OCI-LY3 (cell line): ENCODE results near the gene GNE.

Source experiments
- H2AFZ ChIP-seq: fragments of 200-600, 300-600 bp; shearing (Covaris generic); 2 replicates; pipeline ENCODE4 v1.6.0; 2014; ENCODE audit warnings: antibody characterized with exemption, low read depth, low read length
- H3K27ac ChIP-seq: fragments of 200-600, 300-600 bp; sonication (generic); 2 replicates; pipeline ENCODE4 v1.5.1; 2014; ENCODE audit warnings: mild to moderate bottlenecking, low read length, moderate library complexity, mixed read lengths
- H3K27me3 ChIP-seq: fragments of 200-600, 300-600 bp; sonication (generic); 2 replicates; pipeline ENCODE4 v1.6.1; 2014; ENCODE audit warnings: low read depth, low read length, mixed read lengths
- H3K36me3 ChIP-seq: fragments of 200-600, 300-600 bp; sonication (generic); replicated peaks from 2 replicates; pipeline ENCODE3; 2014; ENCODE audit warnings: low read depth, low read length, mixed read lengths
- H3K4me1 ChIP-seq: fragments of 300-600, 200-600 bp; sonication (generic); 2 replicates; pipeline ENCODE4 v1.6.1; 2014; ENCODE audit warnings: low read length, mixed read lengths
- H3K4me2 ChIP-seq: fragments of 200-600, 300-600 bp; sonication (generic); 2 replicates; pipeline ENCODE4 v1.6.1; 2014; ENCODE audit warnings: low read length, mixed read lengths
- H3K4me3 ChIP-seq: fragments of 300-600, 200-600 bp; sonication (generic); 2 replicates; pipeline ENCODE4 v1.5.1; 2014; ENCODE audit warnings: antibody characterized with exemption, mild to moderate bottlenecking, low read length, moderate library complexity
- H3K79me2 ChIP-seq: fragments of 300-600, 200-600 bp; shearing (Covaris generic); 2 replicates; pipeline ENCODE4 v1.6.1; 2014; ENCODE audit warnings: mild to moderate bottlenecking, low read length, mixed read lengths
- H3K9ac ChIP-seq: fragments of 300-600, 200-600 bp; shearing (Covaris generic); 2 replicates; pipeline ENCODE4 v1.6.0; 2014; ENCODE audit warnings: mild to moderate bottlenecking, low read length, moderate library complexity
- H3K9me3 ChIP-seq: fragments of 200-600, 300-600 bp; shearing (Covaris generic); 2 replicates; pipeline ENCODE4 v1.6.1; 2014; ENCODE audit warnings: low read length, mixed read lengths; ENCODE audit not compliant: insufficient read depth
- H4K20me1 ChIP-seq: fragments of 200-600, 300-600 bp; sonication (generic); 2 replicates; pipeline ENCODE4 v1.6.1; 2016; ENCODE audit warnings: low read length, mixed read lengths; ENCODE audit not compliant: insufficient read depth
- CTCF ChIP-seq: fragments of 200-600, 300-600 bp; sonication (generic); IDR thresholded peaks from 2 replicates; pipeline ENCODE4 v1.5.1; 2014; ENCODE audit warnings: antibody characterized with exemption, low read length, low read depth
- EZH2phosphoT487 ChIP-seq: fragments of 200-600 bp; shearing (Covaris generic); IDR thresholded peaks from 2 replicates; pipeline ENCODE4 v1.6.1; 2018; ENCODE audit warnings: antibody characterized with exemption, mixed run types, low read depth

GNE gene

GRCh38 chr9:36169708-36170107 is 88.5 kb downstream of the GNE start:
- no peaks in the 10 kb centered on the region for H3K9me3 ChIP-seq
- H3K4me1 ChIP-seq = no peaks in the 10 kb centered on the region
- no peak overlapping the region for H3K4me2 ChIP-seq
- H4K20me1 ChIP-seq = no peaks in the 10 kb centered on the region
- H3K27ac ChIP-seq = no peak overlapping the region
- no peak overlapping the region for H3K4me3 ChIP-seq
- TF ChIP-seq CTCF (no peak), EZH2phosphoT487 (no peak)
- peaks cover 7% of the 10 kb centered on the region for H3K27me3 ChIP-seq
- no peak overlapping the region for H3K9ac ChIP-seq
- no peaks in the 10 kb centered on the region for H3K36me3 ChIP-seq
- no peak overlapping the region for H2AFZ ChIP-seq
- no peaks in the 10 kb centered on the region for H3K79me2 ChIP-seq

DNA sequence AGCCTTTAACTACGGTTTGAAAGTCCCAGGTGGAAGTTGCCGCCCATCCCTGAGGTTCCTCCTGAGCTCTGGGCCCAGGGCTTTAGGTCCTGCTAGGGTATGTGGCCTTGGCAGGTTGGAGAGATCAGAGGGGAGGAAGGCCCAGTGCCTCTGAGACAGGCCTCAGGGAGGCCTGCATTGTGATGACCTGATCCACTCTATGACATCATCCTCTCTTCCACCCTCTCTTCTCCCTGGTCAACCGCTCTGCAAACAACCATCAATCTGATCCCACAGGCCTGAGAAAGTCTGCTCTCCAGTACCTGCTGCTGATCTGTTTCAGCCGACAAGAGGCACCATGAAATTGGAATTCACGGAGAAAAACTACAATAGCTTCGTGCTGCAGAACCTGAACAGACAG is 89.1 kb downstream of the GNE start, which contains the start of gene CCIN:
Gene CCIN, plus strand, starts transcription at position 223 of the 400 bp plus-strand sequence. Its CDS starts 115 bp downstream, at position 338.
- Histone ChIP-seq H3K27me3 (peaks cover 11% of the 10 kb centered on the region), H3K9ac (no peak within 1 kb of the TSS), H3K9me3 (no peaks in the 10 kb centered on the region), H3K79me2 (no peaks in the 10 kb centered on the region), H3K4me3 (no peak within 1 kb of the TSS), H3K4me2 (no peak within 1 kb of the TSS), H2AFZ (no peak within 1 kb of the TSS), H3K4me1 (no peaks in the 10 kb centered on the region), H3K36me3 (no peaks in the 10 kb centered on the region), H4K20me1 (no peaks in the 10 kb centered on the region), H3K27ac (no peak within 1 kb of the TSS)
- TF ChIP-seq CTCF (no peak), EZH2phosphoT487 (no peak)

- Histone ChIP-seq H2AFZ (peak overlapping the region; percentile 95), H3K4me1 (no peaks in the 10 kb centered on the region), H3K79me2 (no peaks in the 10 kb centered on the region), H3K9me3 (no peaks in the 10 kb centered on the region), H3K9ac (peak overlapping the region; percentile 40), H3K36me3 (no peaks in the 10 kb centered on the region), H3K4me2 (peak overlapping the region; percentile 81), H3K4me3 (peak overlapping the region; percentile 85), H4K20me1 (no peaks in the 10 kb centered on the region), H3K27me3 (peaks cover 13% of the 10 kb centered on the region), H3K27ac (no peak overlapping the region)
- TF ChIP-seq EZH2phosphoT487 (no peak), CTCF (peak; percentile 81)
Measured at GRCh38 chr9:36166168-36166927, 91.9 kb downstream of the GNE start.

- Histone ChIP-seq H3K27me3 (peaks cover 14% of the 10 kb centered on the region), H2AFZ (peak overlapping the region; percentile 95), H3K4me3 (peak overlapping the region; percentile 85), H3K9ac (no peak overlapping the region), H4K20me1 (no peaks in the 10 kb centered on the region), H3K27ac (no peak overlapping the region), H3K79me2 (no peaks in the 10 kb centered on the region), H3K9me3 (no peaks in the 10 kb centered on the region), H3K4me1 (no peaks in the 10 kb centered on the region), H3K36me3 (no peaks in the 10 kb centered on the region), H3K4me2 (peak overlapping the region; percentile 81)
- no peak for TF ChIP-seq EZH2phosphoT487
- no peak for TF ChIP-seq CTCF
Measured at GRCh38 chr9:36165826-36166167, 92.5 kb downstream of the GNE start.
